ENCODE measurements around the gene AP2S1.
"Not testable (repeated sequence)": the region's sequence is repeated elsewhere in the genome, so short reads cannot be mapped to it uniquely, and the experiment has no call there.

AP2S1 gene

DNA sequence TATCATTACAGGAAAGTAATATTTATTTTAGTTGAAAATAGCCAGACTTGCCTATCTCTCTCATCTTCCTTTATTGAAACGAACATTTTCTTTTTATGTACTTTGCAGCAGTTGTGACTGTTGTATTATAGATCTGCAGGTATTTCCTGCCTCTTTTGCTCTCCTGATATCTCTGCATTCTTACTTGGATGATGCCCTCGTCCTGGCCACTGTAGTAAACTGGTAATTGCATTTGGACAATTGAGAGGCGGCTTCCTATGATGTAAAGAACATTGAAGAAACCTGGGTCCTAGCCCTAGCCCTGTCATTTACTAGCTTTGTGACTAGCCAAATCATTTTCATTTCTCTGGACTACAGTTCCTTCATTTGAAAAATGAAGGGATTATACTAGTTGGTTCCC lies 16.5 kb upstream of the AP2S1 start:
- DNase-seq (ENCODE audit: low read depth) = no peak

- DNase-seq (ENCODE audit: low read depth) = no peak
These were observed 15.9 kb upstream of the AP2S1 start for GRCh38 chr19:46866407-46867136.

- peak; percentile 62 for DNase-seq (ENCODE audit: low read depth)
These were observed 13.4 kb upstream of the AP2S1 start for GRCh38 chr19:46863818-46864629.

DNA sequence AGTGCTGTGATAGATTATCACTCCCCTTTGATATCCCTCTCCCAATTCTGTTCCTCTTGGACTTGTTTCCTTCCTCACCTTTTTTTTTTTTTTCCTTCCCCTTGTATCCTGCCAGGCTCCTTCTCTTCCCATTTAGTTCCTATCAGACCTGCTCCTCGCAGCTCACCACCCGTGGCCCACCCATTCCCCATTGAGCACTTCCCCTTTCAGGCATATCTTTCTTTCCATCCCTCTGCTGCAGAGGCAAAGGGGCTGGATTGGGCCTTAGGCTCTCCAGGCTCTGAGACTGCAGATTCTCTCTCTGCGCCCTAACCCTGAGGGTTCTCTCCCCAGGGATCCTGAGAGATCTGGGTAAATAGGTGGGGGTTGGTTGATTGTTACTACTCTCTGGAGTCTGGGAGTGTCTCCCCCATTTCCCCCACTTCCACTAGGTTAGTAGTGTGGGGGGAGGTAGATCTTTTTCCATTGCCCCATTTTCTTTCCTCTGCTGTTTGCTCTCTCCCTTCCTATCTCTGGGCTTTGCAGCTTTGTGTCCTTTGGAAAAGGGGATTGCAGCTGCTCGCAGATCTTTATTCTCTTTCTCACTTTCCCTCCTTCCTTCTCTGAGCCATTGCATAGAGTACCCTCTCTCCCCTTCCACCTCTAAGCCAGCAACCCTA lies 12.5 kb upstream of the AP2S1 start:
- no peak for DNase-seq (ENCODE audit: low read depth)

- DNase-seq (ENCODE audit: low read depth) = no peak
These were observed 11.8 kb upstream of the AP2S1 start for GRCh38 chr19:46862503-46862834.

- DNase-seq (ENCODE audit: low read depth) = no peak
These were observed 11.3 kb upstream of the AP2S1 start for GRCh38 chr19:46861691-46862502.

GRCh38 chr19:46860846-46861690 lies 10.4 kb upstream of the AP2S1 start, which contains the start of gene ARHGAP35:
ARHGAP35 (plus strand) TSS chr19:46860997; CDS start chr19:46918676, 57,679 bp downstream.
- DNase-seq (ENCODE audit: low read depth) = no peak

- DNase-seq (ENCODE audit: low read depth) = peak; percentile 98
These were observed 9.6 kb upstream of the AP2S1 start for GRCh38 chr19:46860125-46860845.

DNA sequence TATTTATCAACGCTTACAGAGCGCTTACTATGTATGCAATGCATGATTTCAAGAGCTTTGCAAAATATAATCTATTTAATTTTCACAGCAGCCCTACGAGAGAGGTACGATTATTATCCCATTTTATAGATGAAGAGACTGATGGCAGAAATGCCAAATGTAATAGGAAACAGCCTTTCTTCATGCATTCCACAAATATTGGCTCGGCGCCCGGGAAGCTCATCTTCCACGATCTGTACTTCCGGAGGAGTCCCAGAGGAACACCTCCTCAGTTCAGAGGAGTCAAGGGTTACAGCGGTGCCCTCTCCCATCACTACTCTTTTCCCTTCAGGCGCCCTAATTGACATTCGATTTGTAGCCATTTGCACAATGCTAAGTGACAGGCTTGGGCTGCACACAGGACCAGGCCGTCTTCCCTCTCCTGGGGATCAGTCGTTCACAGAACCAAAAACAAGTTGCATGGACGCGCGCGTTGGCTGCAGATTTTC lies 9.0 kb upstream of the AP2S1 start:
- DNase-seq (ENCODE audit: low read depth) = peak; percentile 72

DNA sequence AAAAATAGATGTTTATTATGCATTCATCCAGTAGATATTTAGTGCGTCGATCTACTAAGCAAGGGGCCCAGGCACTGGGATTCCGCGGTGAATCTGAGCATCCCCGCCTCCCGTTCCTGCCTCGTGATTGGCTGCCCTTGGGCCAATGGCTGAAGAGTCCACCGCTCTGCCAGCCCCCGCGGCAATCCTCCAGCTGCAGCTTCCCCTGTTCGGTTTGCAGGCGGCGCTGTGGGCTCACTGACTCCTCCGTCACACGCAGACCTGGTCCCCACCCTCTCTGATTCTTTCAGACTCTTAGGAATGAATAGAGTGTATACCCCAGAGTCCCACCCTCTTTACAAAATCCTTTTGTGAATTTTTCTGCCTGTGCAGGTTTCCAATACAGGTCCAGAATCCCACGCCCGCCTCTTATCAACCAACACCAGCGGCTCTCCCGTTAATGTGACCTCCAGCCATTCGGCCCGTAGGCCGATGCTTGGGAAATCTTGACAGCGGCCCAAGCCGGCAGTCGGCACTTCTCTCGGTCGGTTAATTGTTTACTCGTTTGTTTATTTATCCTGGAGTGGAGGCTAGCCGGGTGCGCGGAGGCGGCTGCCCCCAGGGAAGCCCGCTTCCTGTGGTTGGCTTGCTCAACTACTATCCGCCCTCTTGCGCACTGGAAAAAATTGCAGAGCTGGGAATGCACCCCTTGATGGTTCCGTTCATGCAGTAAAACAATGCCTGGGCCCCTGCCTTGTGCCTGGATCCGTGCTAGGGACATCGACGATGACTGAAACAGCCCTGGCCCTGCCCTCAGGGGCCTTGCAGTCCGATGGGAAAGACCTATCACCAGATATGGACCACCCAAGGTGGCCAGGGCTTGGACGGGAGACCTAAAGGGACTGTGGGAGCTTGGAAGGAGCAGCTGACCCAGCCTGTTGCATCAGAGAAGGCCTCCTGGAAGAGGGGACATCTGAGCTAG lies 5.7 kb upstream of the AP2S1 start:
- DNase-seq (ENCODE audit: low read depth) = peak; percentile 96

DNA sequence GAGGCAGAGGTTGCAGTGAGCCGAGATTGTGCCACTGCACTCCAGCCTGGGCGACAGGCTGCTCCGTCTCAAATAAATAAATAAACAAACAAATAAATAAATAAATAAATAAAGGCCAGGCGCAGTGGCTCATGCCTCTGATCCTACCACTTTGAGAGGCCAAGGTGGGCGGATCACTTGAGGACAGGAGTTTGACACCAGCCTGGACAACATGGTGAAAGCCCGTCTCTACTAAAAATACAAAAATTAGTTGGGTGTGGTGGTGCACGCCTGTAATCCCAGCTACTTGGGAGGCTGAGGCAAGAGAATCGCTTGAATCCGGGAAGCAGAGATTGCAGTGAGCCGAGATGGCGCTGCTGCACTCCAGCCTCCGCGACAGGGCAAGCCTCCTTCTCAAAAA lies 4.1 kb upstream of the AP2S1 start:
- not testable (repeated sequence) for DNase-seq (ENCODE audit: low read depth)

DNA sequence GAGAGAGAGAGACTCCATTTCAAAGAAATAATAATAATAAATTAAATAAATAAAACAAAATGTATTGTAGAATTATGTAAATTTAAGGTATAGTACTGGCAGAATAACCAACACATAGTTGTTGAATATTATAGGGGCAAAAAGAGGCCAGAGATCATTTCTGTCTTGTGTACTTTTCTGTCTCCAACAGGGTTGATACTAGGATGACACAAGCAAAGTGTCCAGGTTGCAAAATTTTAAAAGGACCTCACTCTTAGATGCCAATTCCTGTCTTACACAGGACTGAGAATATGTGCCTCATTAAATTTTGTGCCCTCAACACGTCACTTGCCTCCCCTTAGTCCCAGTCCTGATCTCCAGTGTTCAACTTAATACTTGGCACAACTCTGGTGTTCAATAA lies 2.2 kb upstream of the AP2S1 start:
- DNase-seq (ENCODE audit: low read depth) = no peak

DNA sequence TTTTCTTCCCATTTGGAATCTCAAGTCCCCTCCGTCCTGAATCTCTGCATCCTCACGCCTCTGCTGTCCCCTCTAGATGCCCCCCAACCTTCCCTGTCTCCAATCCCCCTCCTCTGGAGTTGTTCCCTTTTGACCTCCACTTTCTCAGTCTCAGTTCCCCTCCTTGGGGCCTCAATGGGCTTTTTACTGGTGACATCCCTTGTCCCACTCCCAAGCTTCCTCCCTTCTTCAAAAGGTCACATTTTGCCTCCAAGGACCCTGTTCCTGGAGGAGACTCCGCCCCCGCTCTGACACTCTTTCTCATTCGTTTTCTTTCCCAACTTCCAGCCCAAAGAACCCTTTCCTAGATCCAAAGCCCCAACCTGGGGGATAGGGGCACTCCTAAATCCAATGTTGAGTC lies 1.0 kb downstream of the AP2S1 start:
- no peak for DNase-seq (ENCODE audit: low read depth)

DNA sequence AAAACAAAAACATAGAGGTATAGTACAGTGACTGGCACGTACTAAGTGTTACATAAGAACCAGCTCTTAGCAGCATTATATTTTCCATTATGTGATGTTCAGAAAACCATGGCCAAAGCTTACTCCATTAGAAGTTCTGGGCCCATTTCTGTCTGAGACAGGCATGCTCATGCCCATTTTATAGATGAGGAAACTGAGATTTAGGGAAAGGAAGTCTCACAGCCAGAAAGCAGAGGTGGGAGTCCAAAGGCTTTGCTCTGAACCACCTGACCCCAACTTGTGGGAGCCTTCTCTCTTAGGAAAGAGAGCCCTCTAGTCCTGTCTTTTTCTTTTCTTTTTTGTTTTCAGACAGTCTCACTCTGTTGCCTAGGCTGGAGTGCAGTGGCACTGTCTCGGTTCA lies 2.3 kb downstream of the AP2S1 start:
- no peak for DNase-seq (ENCODE audit: low read depth)

GRCh38 chr19:46847528-46847927 lies 3.1 kb downstream of the AP2S1 start:
- no peak for DNase-seq (ENCODE audit: low read depth)

- no peak for DNase-seq (ENCODE audit: low read depth)
These were observed 4.6 kb downstream of the AP2S1 start for GRCh38 chr19:46845959-46846459.

DNA sequence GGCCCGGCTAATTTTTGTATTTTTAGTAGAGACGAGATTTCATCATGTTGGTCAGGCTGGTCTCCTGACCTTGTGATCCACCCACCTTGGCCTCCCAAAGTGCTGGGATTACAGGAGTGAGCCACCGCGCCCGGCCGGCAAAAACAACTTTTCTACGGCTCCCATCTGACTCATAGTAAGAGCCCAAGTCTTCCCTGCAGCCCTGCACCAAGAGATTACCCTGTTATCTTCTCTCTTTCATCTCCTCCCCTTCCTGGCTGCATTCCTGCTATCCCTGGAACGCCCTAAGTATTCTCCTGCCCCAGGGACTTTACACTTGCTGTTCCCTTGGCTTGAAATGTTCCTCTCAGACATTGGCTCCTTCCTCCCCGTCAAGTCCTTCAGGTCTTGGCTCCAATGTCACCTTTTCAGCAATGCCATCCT lies 6.6 kb downstream of the AP2S1 start:
- no peak for DNase-seq (ENCODE audit: low read depth)

DNA sequence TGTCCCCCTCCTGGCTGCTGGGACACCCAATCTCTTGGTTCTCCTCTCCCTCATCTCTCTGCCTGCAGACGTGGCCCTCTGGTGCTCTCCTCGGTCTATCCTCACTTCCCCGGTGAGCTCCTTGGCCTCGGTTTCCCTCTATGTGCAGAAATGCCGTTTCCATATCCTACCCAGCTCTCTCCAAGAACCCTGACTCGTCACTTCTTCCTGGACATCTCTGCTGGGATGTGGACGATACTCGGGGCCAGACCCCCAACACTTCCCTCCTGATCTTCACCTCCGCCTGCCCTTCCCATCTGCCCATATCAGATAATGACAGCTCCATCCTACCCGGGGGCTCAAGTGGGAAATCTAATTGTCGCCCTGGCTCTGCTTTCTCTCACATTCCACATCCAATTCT lies 7.9 kb downstream of the AP2S1 start:
- DNase-seq (ENCODE audit: low read depth) = no peak

Measured in fibroblast of the conjunctiva (primary cell).